Smooth muscle cell (in vitro differentiated cells): Measurements from ENCODE around the gene TNFAIP1. TPM values are rescaled to one million over a fixed set of nuclear protein-coding genes. Genes with fewer than 3 reads are reported as not detected.
A peak's percentile ranks its signal among the peaks of the same experiment; 100 is the strongest.
"Not testable (repeated sequence)": the region's sequence is repeated elsewhere in the genome, so short reads cannot be mapped to it uniquely, and the experiment has no call there.

ENCODE experiments used
- DNase-seq: peaks from one replicate; lab custom pipeline; 2025; ENCODE audit not compliant: unreplicated experiment; lab: John Stamatoyannopoulos, UW
- H2AFZ ChIP-seq: fragments of 200-600 bp; sonication (generic); 2 replicates; pipeline ENCODE4 v1.6.0; 2016; ENCODE audit warnings: antibody characterized with exemption, low read depth, mild to moderate bottlenecking
- H3F3A ChIP-seq: fragments of 200-600 bp; sonication (generic); 2 replicates; pipeline ENCODE4 v1.6.0; 2017; ENCODE audit warnings: antibody characterized with exemption, low read depth
- H3K27ac ChIP-seq: fragments of 200-600 bp; sonication (generic); 2 replicates; pipeline ENCODE4 v1.5.1; 2016; ENCODE audit warnings: low read depth, mild to moderate bottlenecking
- H3K27me3 ChIP-seq: fragments of 200-600 bp; sonication (generic); 2 replicates; pipeline ENCODE4 v1.6.1; 2016; ENCODE audit warnings: low read depth, mild to moderate bottlenecking
- H3K36me3 ChIP-seq: fragments of 200-600 bp; sonication (generic); 2 replicates; pipeline ENCODE4 v1.5.1; 2016; ENCODE audit warnings: low read depth
- H3K4me1 ChIP-seq: fragments of 200-600 bp; sonication (generic); 2 replicates; pipeline ENCODE4 v1.5.1; 2016; ENCODE audit warnings: low read depth
- H3K4me2 ChIP-seq: fragments of 200-600 bp; sonication (generic); 2 replicates; pipeline ENCODE4 v1.6.0; 2016; ENCODE audit warnings: mild to moderate bottlenecking
- H3K4me3 ChIP-seq: fragments of 200-600 bp; sonication (generic); 2 replicates; pipeline ENCODE4 v1.5.1; 2016; ENCODE audit warnings: mild to moderate bottlenecking
- H3K79me2 ChIP-seq: fragments of 200-600 bp; sonication (generic); 2 replicates; pipeline ENCODE4 v1.6.0; 2016; ENCODE audit warnings: low read depth, mild to moderate bottlenecking
- H3K9ac ChIP-seq: fragments of 200-600 bp; sonication (generic); 2 replicates; pipeline ENCODE4 v1.6.0; 2016; ENCODE audit warnings: low read depth
- H3K9me3 ChIP-seq: fragments of 200-600 bp; sonication (generic); replicated peaks from 2 replicates; pipeline ENCODE4 v1.5.1; 2016; ENCODE audit warnings: low read depth
- H4K20me1 ChIP-seq: fragments of 200-600 bp; sonication (generic); 2 replicates; pipeline ENCODE4 v1.6.0; 2016; ENCODE audit warnings: low read depth
- CTCF ChIP-seq: fragments of 200-600 bp; sonication (generic); IDR thresholded peaks from 2 replicates; pipeline ENCODE4 v1.5.1; 2017; ENCODE audit warnings: borderline replicate concordance, mild to moderate bottlenecking, antibody characterized with exemption; ENCODE audit not compliant: insufficient read depth, poor library complexity, severe bottlenecking
- WGBS: methylation state at CpG from one replicate; pipeline ENCODE4 v1.1.7; 2016; ENCODE audit warnings: low lambda C conversion rate; 5-methylcytosine and 5-hydroxymethylcytosine counted together
- polyA plus RNA-seq: library from polyadenylated mRNA; unstranded; fragments of >200 nt; fragmentation: Nextera tagmentation; extraction: Ambion mirVana; gene quantifications from 2 replicates; pipeline ENCODE4 v1.2.1, GENCODE V29; 2016
- total RNA-seq: library from RNA; depleted of rRNA; stranded (reverse); fragments of >200 nt; gene quantifications from 2 replicates; pipeline ENCODE4 v1.2.3, GENCODE V29; 2014

Gene TNFAIP1
- total and polyA plus RNA-seq, 2 experiments from 2014 or later = 75.0 to 81.0 TPM

DNA sequence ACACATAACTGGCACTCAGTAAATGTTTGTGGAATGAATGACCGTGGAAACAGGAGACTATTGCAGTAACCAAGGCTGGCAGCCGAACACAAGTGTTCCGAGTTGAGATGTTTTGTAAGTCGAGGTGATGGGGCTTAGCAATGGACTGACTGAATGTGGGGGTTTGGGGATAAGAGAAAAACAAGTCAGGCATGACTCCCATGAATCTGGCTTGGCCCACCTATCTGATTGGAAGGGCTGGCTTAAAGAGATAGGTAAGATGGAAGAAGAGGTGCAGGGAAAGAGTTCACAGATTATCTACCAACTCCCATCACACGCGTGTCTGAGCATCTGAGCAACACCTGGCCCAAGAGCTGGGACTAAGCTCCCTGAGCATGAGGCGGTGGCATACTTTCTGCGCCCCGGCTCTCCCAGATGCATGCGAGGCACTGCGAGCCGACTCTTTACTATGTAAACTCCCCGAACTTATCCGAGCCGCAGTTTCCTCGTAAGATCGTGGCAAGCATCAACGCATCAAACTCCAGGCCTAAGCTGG is 828 bp upstream of the TNFAIP1 start:
- Histone ChIP-seq H3F3A (peaks cover 18% of the 10 kb centered on the region), H3K4me2 (peak overlapping the region; percentile 88), H3K9ac (peak overlapping the region; percentile 99), H2AFZ (no peak overlapping the region), H4K20me1 (peaks cover 57% of the 10 kb centered on the region), H3K9me3 (no peaks in the 10 kb centered on the region), H3K79me2 (peaks cover 55% of the 10 kb centered on the region), H3K4me3 (peak overlapping the region; percentile 77), H3K36me3 (no peaks in the 10 kb centered on the region), H3K27ac (peak overlapping the region; percentile 97), H3K4me1 (peaks cover 17% of the 10 kb centered on the region), H3K27me3 (no peaks in the 10 kb centered on the region)
- 21% methylated on average over 18 of the region's 18 CpGs for WGBS
- TF ChIP-seq CTCF = no peak
- DNase-seq = no peak

- H3K9me3 ChIP-seq = no peaks in the 10 kb centered on the region
- DNase-seq = no peak
- no peaks in the 10 kb centered on the region for H3K27me3 ChIP-seq
- peak overlapping the region; percentile 77 for H3K4me3 ChIP-seq
- H3K9ac ChIP-seq = peak overlapping the region; percentile 99
- peaks cover 61% of the 10 kb centered on the region for H3K79me2 ChIP-seq
- peak overlapping the region; percentile 90 for H3K4me2 ChIP-seq
- peaks cover 66% of the 10 kb centered on the region for H4K20me1 ChIP-seq
- peaks cover 18% of the 10 kb centered on the region for H3F3A ChIP-seq
- H3K27ac ChIP-seq = peak overlapping the region; percentile 97
- H2AFZ ChIP-seq = no peak overlapping the region
- no peak for TF ChIP-seq CTCF
- WGBS = 4% methylated on average over 29 of the region's 29 CpGs
- no peaks in the 10 kb centered on the region for H3K36me3 ChIP-seq
- H3K4me1 ChIP-seq = peaks cover 17% of the 10 kb centered on the region
Observed at GRCh38 chr17:28335959-28336871, 654 bp downstream of the TNFAIP1 start.

GRCh38 chr17:28338056-28338768 is 2.7 kb downstream of the TNFAIP1 start:
- no peaks in the 10 kb centered on the region for H3K27me3 ChIP-seq
- H2AFZ ChIP-seq = no peak overlapping the region
- no peaks in the 10 kb centered on the region for H3K9me3 ChIP-seq
- TF ChIP-seq CTCF = no peak
- peaks cover 49% of the 10 kb centered on the region for H3K79me2 ChIP-seq
- peak overlapping the region; percentile 90 for H3K4me2 ChIP-seq
- DNase-seq = no peak
- peaks cover 63% of the 10 kb centered on the region for H4K20me1 ChIP-seq
- peaks cover 17% of the 10 kb centered on the region for H3K4me1 ChIP-seq
- H3F3A ChIP-seq = peaks cover 18% of the 10 kb centered on the region
- H3K27ac ChIP-seq = peak overlapping the region; percentile 97
- WGBS = 68% methylated on average over 5 of the region's 5 CpGs
- H3K9ac ChIP-seq = peak overlapping the region; percentile 67
- H3K4me3 ChIP-seq = no peak overlapping the region
- no peaks in the 10 kb centered on the region for H3K36me3 ChIP-seq

DNA sequence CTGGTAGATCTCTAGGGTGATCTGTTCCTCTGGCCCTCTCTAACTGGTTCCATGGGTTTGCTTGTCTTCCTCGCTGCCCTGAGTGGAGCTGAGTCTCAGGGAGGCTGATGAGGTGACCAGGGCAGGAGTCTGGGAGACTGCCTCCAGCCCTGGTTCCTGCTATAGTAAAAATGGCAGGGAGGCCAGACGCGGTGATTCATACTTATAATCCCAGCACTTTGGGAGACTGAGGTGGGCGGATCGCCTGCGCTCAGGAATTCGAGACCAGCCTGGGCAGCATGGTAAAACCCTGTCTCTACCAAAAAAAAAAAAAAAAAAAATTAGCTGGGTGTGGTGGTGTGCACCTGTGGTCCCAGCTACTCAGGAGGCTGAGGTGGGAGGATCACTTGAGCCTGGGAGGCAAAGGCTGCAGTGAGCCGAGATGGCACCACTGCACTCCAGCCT is 3.2 kb downstream of the TNFAIP1 start:
- peaks cover 17% of the 10 kb centered on the region for H3K4me1 ChIP-seq
- H3K79me2 ChIP-seq = peaks cover 43% of the 10 kb centered on the region
- H3K4me2 ChIP-seq = peak overlapping the region; percentile 90
- not testable (repeated sequence) for H3K27me3 ChIP-seq, DNase-seq, H3K4me3 ChIP-seq, H3K9me3 ChIP-seq, H2AFZ ChIP-seq, H3K36me3 ChIP-seq
- H4K20me1 ChIP-seq = peaks cover 57% of the 10 kb centered on the region
- peak overlapping the region; percentile 97 for H3K27ac ChIP-seq
- 77% methylated on average over 4 of the region's 8 CpGs for WGBS
- H3K9ac ChIP-seq = peak overlapping the region; percentile 67
- H3F3A ChIP-seq = peaks cover 18% of the 10 kb centered on the region
